ENCODE results near the gene ITGB1.

The ITGB1 gene

DNA sequence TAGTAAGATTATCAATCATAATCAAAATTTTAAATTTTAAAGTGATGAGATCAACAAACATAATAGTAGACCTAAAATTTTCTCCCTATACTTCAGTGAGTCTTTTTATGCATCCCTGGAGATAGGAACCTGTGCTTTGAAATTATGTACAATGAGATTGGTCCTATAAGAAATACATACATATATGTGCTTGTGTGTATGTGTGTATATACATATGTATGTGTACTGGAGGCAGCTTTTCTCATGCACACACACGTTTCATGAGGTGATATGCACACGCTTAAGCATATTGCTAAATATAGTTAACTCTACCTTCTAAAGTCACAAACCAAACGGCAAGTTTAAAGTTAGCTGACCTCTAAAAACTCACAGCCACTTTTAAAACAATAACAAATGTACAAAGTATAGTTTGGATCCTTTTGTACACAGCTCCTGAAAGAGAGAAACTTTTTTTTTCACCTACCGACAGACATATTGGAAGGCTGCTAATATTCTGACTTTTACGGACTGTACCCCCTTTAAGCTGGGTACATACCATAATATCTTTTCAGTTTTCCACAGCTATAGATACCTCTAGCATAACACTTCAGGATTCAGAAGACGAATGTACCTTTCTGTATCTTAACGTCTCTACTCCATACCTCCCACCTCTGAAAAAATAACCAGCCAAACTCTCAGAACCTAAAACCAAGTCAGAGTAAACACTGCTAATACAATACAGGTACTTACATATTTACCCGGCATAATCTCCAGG is 3.3 kb downstream of the ITGB1 start:
- Mint-ChIP-seq H3K4me3 (peak overlapping the region; percentile 49), H3K9me3 (no peaks in the 10 kb centered on the region), H3K4me1 (ENCODE audit: low read depth) (peaks cover 54% of the 10 kb centered on the region), H3K27me3 (ENCODE audit: low read depth) (no peaks in the 10 kb centered on the region), H3K36me3 (ENCODE audit: low read depth) (no peaks in the 10 kb centered on the region), H3K27ac (no peak overlapping the region)
- DNase-seq (ENCODE audit: low spot score) = no peak

DNA sequence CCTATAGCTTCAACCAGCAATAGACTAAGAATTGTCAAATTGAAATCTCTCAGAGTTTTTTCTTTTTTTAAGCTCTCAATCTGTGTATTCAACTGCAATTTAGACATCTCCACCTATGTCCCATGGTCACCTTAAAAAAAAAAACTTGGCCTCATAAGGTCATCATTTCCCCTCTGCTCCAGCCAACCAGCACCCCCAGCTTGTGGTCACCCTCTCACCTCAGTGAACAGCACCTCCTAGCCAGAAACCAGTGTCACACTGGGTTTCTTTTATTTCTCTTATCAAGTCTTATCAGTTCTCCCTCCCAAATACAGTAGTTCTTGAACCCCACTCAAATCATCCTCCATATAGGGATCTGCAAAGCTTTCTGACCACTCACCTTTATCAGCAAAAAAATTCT is 4.0 kb downstream of the ITGB1 start:
- DNase-seq (ENCODE audit: low spot score) = no peak
- Mint-ChIP-seq H3K27me3 (ENCODE audit: low read depth) (no peaks in the 10 kb centered on the region), H3K27ac (peak overlapping the region; percentile 23), H3K9me3 (no peaks in the 10 kb centered on the region), H3K36me3 (ENCODE audit: low read depth) (peaks cover 2% of the 10 kb centered on the region), H3K4me3 (no peak overlapping the region), H3K4me1 (ENCODE audit: low read depth) (peaks cover 54% of the 10 kb centered on the region)

DNA sequence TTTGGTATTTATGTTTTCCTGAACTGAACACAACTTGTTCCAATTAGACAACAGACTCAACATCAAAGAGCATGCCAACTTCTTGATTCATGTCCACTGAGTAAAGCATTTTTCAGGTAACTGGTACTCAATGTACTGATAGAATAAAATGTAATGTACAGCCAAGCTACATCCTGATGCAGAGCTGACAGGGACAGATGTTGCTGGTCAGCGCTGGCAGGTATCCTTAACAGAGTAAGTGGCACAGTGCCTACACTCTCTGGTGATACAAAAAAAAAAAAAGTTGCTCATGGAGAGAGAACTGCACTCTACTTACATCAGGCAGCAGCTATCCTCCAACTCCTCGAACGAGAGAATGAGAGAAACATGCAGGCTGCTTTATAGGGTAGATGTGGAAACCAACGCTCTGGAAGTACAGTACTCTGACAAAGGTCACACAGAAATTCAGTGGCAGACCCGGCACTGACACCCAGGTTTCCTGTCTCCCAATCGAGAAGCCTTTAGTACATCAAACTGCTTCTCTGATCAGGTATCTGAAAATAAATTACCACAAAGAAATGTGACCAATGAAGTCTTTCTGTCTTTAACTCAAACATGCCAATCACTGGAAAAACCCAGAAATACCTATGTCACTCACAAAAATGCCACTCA is 4.6 kb downstream of the ITGB1 start:
- no peaks in the 10 kb centered on the region for H3K9me3 Mint-ChIP-seq
- no peak overlapping the region for H3K4me3 Mint-ChIP-seq
- no peak overlapping the region for H3K27ac Mint-ChIP-seq
- H3K27me3 Mint-ChIP-seq (ENCODE audit: low read depth) = no peaks in the 10 kb centered on the region
- peaks cover 51% of the 10 kb centered on the region for H3K4me1 Mint-ChIP-seq (ENCODE audit: low read depth)
- DNase-seq (ENCODE audit: low spot score) = no peak
- H3K36me3 Mint-ChIP-seq (ENCODE audit: low read depth) = peaks cover 3% of the 10 kb centered on the region

DNA sequence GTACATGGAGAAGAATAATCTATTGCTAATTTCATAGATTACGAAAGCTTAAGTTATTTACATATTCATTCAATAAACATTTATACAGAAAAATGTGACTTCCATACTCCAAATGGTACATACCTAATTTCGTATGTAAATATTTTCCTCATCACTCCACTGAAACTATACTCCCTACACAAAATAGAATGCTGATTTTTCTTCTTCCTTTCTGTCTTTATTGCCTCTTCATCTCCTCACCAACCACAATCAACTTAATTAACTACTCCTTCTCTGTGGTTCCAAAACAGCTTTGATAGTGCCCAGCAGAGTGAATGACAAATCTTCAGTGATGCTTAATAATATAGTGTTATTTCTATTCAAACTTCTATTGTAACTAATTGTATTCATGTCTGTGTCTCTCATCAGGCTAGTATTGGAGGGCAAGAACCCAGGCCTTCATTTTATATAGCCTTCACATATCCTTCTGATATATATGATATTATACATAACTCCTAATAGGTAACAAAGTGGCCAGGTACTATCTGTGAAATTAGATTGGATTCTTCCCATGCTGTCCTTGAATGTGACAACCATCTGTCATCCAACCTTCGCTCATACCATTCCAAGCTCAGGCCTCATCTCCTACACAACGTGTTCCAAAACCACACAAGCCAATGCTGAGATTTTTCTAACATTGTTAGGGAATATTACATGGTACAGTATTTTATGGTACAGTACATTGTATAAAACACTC is 5.3 kb downstream of the ITGB1 start:
- H3K27ac Mint-ChIP-seq = no peak overlapping the region
- peaks cover 3% of the 10 kb centered on the region for H3K36me3 Mint-ChIP-seq (ENCODE audit: low read depth)
- H3K4me1 Mint-ChIP-seq (ENCODE audit: low read depth) = peaks cover 54% of the 10 kb centered on the region
- H3K4me3 Mint-ChIP-seq = no peak overlapping the region
- no peak for DNase-seq (ENCODE audit: low spot score)
- H3K27me3 Mint-ChIP-seq (ENCODE audit: low read depth) = no peaks in the 10 kb centered on the region
- H3K9me3 Mint-ChIP-seq = no peaks in the 10 kb centered on the region

DNA sequence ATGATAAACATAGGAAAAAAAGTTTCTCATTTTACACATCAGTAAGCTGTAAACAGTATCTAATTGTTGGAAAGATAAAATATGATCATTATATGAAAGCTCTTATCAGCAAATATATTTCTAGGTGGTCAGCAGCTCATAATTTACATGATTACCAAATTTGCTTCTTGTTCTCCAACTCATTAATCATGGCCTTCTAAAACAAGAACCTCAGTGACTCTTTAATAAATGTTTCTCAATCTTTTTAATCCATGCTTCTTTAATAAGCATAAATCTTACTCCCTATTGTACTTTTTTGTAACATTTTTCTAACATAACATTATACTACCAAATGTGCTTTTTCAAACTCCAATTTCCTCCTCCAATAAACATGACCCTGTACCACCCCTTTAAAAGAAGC is 5.9 kb downstream of the ITGB1 start:
- no peak overlapping the region for H3K27ac Mint-ChIP-seq
- no peak for DNase-seq (ENCODE audit: low spot score)
- no peaks in the 10 kb centered on the region for H3K9me3 Mint-ChIP-seq
- H3K4me1 Mint-ChIP-seq (ENCODE audit: low read depth) = peaks cover 54% of the 10 kb centered on the region
- H3K27me3 Mint-ChIP-seq (ENCODE audit: low read depth) = no peaks in the 10 kb centered on the region
- H3K36me3 Mint-ChIP-seq (ENCODE audit: low read depth) = peaks cover 3% of the 10 kb centered on the region
- H3K4me3 Mint-ChIP-seq = no peak overlapping the region

DNA sequence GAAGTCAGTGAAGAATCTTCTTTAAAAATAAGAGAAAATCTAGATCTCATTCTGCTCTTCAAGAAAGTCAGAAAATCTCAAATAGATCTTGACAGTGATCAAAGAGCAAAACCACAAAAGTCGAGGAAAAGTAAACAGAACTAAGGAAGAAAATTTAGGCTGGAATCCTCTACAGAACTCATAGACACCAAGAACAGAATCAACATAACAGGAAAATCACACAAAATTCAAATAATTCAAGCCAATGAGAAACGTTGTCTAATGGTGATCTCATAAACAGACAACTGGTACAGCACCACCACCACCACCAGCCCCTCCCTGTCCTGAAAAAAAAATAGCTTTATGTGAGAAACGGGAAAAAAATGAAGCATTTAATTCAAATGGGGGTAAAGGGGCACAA is 6.9 kb downstream of the ITGB1 start:
- no peak for DNase-seq (ENCODE audit: low spot score)
- Mint-ChIP-seq H3K36me3 (ENCODE audit: low read depth) (peaks cover 3% of the 10 kb centered on the region), H3K4me1 (ENCODE audit: low read depth) (peaks cover 50% of the 10 kb centered on the region), H3K9me3 (no peaks in the 10 kb centered on the region), H3K4me3 (no peak overlapping the region), H3K27me3 (ENCODE audit: low read depth) (no peaks in the 10 kb centered on the region), H3K27ac (no peak overlapping the region)

DNA sequence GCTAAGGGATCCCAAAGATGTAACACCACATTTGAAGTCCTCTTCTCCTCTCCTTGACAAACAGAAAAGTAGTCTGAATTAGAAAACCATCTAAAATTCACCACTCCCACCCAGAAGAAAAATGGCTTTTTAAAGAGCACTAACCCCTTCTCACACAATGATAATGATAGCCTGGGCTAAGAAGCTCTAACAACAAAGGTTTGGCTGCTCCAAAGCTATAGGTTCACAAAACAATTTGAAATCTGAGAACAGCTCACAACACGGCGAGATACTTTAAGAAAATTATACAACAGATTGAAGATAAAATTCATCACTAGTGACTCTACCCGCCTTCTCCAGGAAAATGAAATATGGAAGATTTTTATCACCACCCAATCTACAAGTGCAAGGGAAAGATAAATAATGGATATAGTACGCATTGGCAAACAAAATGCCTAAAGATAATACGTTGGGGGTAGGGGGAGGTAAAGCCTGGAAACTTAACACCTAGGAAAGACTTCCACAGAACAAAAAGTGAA is 7.4 kb downstream of the ITGB1 start:
- Mint-ChIP-seq H3K4me1 (ENCODE audit: low read depth) (peaks cover 47% of the 10 kb centered on the region), H3K36me3 (ENCODE audit: low read depth) (peaks cover 3% of the 10 kb centered on the region), H3K9me3 (no peaks in the 10 kb centered on the region), H3K27me3 (ENCODE audit: low read depth) (no peaks in the 10 kb centered on the region), H3K27ac (no peak overlapping the region), H3K4me3 (no peak overlapping the region)
- DNase-seq (ENCODE audit: low spot score) = no peak

DNA sequence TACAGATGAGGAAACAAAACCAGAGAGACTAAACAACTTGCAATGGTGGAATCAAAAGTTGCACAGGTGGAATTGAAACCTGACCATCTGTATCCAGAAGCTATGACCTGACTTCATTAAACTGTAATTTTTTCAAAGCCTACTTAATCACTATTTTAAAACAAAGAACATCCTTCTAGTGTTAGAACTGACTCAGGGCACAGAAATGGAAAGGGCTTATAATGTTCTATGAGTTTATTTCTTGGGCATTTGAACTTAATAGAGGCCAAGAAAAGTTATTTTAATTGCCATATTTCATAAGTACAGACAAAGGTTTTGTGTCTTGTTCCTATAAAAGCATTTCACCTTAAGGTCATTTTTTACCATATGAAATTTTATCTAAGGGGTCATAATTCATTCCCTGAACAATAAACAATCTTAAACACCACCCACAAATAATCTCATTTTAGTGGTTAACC is 8.8 kb downstream of the ITGB1 start:
- H3K27me3 Mint-ChIP-seq (ENCODE audit: low read depth) = no peaks in the 10 kb centered on the region
- no peak overlapping the region for H3K4me3 Mint-ChIP-seq
- peaks cover 3% of the 10 kb centered on the region for H3K36me3 Mint-ChIP-seq (ENCODE audit: low read depth)
- H3K4me1 Mint-ChIP-seq (ENCODE audit: low read depth) = peaks cover 34% of the 10 kb centered on the region
- no peak overlapping the region for H3K27ac Mint-ChIP-seq
- DNase-seq (ENCODE audit: low spot score) = no peak
- no peaks in the 10 kb centered on the region for H3K9me3 Mint-ChIP-seq

DNA sequence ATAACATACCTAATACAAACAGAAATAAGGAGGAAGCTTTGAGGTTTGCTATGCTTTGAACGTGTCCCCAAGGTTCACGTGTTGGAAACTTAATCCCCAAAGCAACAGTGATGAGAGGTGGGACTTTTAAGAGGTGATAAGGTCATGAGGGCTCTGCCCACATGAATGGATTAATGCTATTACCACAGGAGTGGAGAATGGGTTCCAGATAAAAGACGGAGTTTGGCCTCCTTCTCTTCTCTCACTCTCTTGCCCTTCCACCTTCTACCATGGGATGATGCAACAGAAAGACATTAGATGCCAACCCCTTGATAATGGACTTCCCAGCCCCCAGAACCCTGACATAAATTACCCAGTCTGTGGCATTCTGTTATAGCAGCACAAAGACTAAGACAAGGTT is 9.6 kb downstream of the ITGB1 start:
- Mint-ChIP-seq H3K36me3 (ENCODE audit: low read depth) (peaks cover 3% of the 10 kb centered on the region), H3K4me3 (no peak overlapping the region), H3K9me3 (no peaks in the 10 kb centered on the region), H3K27ac (no peak overlapping the region), H3K27me3 (ENCODE audit: low read depth) (no peaks in the 10 kb centered on the region), H3K4me1 (ENCODE audit: low read depth) (peaks cover 33% of the 10 kb centered on the region)
- no peak for DNase-seq (ENCODE audit: low spot score)

DNA sequence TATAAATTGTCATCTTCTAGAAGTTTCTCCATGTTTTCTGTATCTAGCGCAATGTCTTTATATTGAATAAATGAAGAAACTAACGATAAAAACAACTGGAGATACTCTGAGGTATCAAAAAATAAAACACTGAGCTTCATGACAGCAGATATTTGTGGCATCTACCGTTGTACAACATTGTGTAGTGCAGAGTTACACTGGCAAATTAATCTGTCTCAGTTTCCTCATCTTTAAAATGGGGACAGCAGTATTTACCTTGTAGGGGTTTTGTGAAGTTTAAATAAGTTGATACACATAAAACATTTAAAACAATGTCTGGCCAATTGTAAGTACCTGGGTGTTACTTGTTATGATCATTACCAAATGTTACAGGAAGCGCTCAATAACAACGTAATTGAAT is 10.4 kb downstream of the ITGB1 start:
- H3K36me3 Mint-ChIP-seq (ENCODE audit: low read depth) = peaks cover 3% of the 10 kb centered on the region
- peaks cover 31% of the 10 kb centered on the region for H3K4me1 Mint-ChIP-seq (ENCODE audit: low read depth)

DNA sequence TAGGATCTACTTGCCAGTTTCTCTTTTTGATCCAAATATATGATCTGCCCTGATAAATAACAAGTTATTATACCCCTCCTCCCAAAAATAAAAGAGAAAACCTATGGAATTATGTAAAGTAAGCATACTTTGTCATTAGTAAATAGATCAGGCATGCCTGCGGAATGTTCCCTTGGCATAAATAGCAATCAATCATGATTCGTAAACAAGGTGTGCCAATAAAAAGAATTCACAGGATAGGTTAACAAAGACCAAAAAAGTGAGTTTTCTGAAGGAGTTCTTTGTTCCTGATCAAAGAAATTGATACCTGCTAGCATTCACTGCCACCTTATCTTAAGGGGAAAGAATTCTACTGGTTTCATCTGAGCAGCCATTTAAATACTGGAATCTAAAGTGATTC is 11.9 kb downstream of the ITGB1 start:
- Mint-ChIP-seq H3K27ac (no peak overlapping the region), H3K4me1 (ENCODE audit: low read depth) (peaks cover 28% of the 10 kb centered on the region), H3K36me3 (ENCODE audit: low read depth) (peaks cover 3% of the 10 kb centered on the region), H3K27me3 (ENCODE audit: low read depth) (no peaks in the 10 kb centered on the region), H3K4me3 (no peak overlapping the region), H3K9me3 (no peaks in the 10 kb centered on the region)
- no peak for DNase-seq (ENCODE audit: low spot score)

More for the DNA sequence above, 10.4 kb downstream of the ITGB1 start:
- H3K4me3 Mint-ChIP-seq = no peak overlapping the region
- no peak overlapping the region for H3K27ac Mint-ChIP-seq
- DNase-seq (ENCODE audit: low spot score) = no peak
- H3K27me3 Mint-ChIP-seq (ENCODE audit: low read depth) = no peaks in the 10 kb centered on the region
- H3K9me3 Mint-ChIP-seq = no peaks in the 10 kb centered on the region

DNA sequence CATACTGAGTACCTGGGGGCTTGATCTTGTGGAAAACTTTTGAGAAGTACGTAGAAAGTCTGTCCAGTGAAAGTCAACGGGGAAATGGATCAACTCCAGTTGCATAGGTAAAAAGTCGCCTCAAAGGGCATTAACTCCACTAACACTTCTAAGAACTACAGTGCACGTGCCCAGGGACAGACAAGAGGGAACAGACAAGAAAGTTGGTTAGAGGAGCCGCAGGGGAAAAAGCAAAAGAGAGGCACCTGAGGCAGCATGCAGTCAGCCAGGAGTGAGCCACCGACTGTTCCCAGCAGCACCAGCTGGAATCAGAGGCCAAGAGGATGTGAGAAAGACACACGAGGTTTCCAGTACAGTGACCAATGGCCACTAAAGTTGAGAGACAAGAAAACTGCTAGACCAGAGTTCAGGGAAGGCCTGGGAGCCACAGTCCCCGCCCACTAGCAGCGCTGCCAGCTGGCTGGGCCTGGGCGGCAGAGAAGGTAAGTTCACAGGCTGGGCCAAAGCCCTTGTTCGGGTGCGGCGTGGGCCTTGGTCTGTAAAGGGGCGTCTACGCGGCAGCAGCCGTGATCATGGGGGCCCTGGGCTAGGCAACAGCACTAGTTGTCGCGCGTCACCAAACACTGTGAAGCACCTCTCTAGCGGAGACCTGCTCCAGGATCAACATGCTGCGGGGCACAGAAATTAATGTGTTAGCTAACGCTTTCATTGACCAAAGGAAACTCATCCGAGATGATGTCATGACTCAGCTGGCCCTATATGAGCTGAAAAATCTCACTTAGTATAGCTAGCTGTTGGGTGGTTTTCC is 14.0 kb downstream of the ITGB1 start:
- no peak overlapping the region for H3K27ac Mint-ChIP-seq
- peaks cover under 1% of the 10 kb centered on the region for H3K36me3 Mint-ChIP-seq (ENCODE audit: low read depth)
- H3K27me3 Mint-ChIP-seq (ENCODE audit: low read depth) = no peaks in the 10 kb centered on the region
- DNase-seq (ENCODE audit: low spot score) = no peak
- H3K9me3 Mint-ChIP-seq = no peaks in the 10 kb centered on the region
- H3K4me1 Mint-ChIP-seq (ENCODE audit: low read depth) = peaks cover 18% of the 10 kb centered on the region
- H3K4me3 Mint-ChIP-seq = no peak overlapping the region

DNA sequence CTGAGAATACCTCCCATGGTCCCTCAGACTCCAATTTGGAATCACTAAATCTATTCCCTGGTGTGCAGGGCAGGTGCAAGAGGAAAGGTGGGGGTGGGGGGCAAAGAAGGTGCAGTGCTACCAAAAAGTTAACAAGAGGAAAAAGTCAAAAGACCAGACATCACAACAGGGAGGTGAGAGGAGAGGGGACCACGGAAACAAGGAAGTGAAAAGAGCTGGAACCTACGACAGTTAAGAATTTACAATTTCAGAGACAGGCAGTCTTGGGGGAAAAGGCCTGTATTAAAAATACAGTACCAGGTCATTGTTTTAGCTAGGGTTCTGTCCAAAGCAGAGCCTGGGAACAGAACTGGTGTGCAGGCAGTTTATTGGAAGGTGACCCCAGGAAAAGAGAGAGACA is 14.6 kb downstream of the ITGB1 start:
- Mint-ChIP-seq H3K27ac (no peak overlapping the region), H3K4me3 (no peak overlapping the region), H3K4me1 (ENCODE audit: low read depth) (peaks cover 18% of the 10 kb centered on the region), H3K27me3 (ENCODE audit: low read depth) (no peaks in the 10 kb centered on the region), H3K36me3 (ENCODE audit: low read depth) (no peaks in the 10 kb centered on the region), H3K9me3 (no peaks in the 10 kb centered on the region)
- DNase-seq (ENCODE audit: low spot score) = no peak
